ENCODE measurements around the gene C20orf96.

The C20orf96 gene

DNA sequence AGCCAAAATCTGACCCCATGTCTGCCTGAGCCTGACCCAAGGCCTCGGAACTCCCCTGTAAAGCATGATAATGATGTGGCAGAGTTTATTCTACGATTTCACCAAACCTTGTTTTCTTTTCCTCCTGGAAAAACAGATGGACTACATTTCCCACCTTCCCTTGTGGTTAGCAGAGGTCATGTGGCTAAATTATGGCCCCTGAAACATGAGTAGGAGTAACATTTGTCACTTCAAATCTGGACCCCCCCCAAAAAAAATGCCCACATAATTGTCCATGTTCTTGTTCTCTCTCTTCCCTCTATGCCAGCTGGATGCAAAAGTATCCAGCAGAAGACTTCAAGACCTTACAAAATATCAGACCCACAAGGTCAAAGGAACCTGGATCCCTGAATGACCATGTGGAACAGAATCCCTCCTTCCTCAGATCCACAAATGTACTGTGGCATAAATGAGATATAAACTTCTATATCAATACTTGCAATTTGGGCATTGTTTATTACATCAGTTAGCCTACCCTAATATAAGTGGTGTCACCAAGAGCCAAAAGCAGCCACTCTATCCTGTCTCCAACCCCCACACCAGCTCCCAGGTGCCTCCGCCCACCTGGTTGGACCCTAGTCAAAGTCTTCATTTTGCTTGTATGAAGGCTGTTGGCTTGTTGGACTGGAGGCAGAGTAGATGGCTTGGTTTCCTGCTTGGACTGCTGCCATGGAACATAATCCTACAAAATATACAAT is 1.4 kb downstream of the C20orf96 start:
- DNase-seq = no peak
- intact Hi-C loops (cut with DNase I) = no loop called here

DNA sequence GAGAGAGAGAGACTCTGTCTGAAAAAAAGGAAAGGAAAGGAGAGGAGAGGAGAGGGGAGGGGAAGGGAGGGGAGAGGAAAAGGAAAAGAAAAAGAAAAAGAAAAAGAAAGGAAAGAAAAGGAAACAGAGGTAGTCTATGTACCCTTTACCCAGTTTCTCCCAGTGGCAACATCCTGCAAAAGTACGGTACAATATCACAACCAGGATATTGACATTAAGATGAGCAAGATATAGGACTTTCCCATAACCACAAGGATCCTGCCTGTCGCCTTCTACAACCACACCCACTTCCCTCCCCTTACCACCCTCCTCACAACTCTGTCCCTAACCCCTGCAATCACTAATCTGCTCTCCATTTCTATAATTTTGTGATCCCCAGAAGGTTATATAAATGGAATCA is 4.0 kb downstream of the C20orf96 start:
- no peak for DNase-seq
- intact Hi-C loops (cut with DNase I) = no loop called here

- intact Hi-C loops (cut with DNase I) = no loop called here
- DNase-seq = no peak
Observed at GRCh38 chr20:284172-284571, 6.4 kb downstream of the C20orf96 start.

DNA sequence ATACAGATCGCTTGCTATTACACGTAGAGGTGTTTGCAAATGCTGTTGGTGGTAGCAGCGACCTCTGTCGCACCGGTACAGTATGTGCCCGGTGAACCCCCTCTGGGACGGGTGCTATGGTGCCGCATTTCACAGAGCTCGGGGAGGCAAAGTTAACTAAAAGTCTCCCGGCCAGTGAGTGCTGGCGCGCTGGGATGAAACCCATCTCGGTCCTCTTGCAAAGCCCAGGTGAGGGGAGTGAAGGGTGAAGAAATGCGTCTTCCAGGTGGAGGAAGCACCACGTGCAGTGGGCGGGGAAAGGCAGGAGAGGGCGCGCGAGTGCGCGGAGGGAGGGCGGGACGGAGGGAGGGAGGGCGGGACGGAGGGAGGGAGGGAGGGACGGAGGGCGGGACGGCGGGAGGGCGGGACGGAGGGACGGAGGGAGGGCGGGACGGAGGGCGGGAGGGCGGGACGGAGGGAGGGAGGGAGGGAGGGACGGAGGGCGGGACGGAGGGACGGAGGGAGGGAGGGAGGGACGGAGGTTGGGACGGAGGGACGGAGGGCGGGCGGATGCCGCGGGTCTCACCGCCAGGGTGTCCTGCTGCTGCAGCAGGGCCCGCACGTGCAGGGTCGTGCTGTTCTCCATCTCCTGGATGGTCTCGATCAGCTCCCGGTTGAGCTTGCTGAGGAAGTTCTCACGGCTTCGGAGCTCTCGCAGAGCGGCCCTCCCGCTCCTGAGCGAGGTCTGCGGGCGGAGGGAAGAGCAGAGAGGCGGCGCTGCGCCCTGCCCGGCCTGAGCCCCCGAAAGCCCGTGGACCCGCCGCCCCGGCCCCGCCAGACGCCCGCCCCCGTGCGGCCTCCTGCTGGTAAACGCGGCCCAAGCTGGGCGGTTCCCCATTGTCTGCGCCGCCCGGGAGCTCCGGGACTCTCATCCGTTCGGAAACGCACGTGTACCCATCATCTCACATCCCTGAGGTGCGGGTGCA is 11.7 kb downstream of the C20orf96 start:
- intact Hi-C loops (cut with DNase I) = no loop called here
- peak in 1 of 10 donors; percentile 79 for DNase-seq

- intact Hi-C loops (cut with DNase I) = no loop called here
- no peak for DNase-seq
Observed at GRCh38 chr20:278181-278580, 12.4 kb downstream of the C20orf96 start.

GRCh38 chr20:277496-277781 is 13.1 kb downstream of the C20orf96 start:
- intact Hi-C loops (cut with DNase I) = no loop called here
- DNase-seq = no peak

GRCh38 chr20:276620-277495 is 13.7 kb downstream of the C20orf96 start:
- intact Hi-C loops (cut with DNase I) = no loop called here
- peak in 1 of 10 donors; percentile 62 for DNase-seq

- intact Hi-C loops (cut with DNase I) = no loop called here
- DNase-seq = no peak
Observed at GRCh38 chr20:275791-276190, 14.8 kb downstream of the C20orf96 start.

- intact Hi-C loops (cut with DNase I) = no loop called here
- no peak for DNase-seq
Observed at GRCh38 chr20:273884-274283, 16.7 kb downstream of the C20orf96 start.

DNA sequence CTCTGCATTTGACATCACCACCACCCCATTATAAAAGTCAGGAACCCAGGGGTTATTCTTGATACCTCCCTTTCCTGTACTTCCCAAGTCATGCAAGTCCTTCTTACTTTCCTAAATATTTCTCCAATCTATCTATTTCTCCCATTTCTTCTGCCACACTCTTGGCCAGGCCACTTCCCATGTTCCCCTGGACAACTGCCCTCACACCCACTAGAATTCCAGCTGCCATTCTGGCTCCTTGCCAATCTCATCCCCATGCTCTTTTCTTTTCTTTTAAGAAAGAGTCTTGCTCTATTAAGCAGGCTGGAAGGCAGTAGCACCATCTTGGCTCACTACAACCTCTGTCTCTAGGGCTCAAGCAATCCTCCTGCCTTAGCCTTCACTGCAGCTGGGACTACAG is 17.8 kb downstream of the C20orf96 start:
- DNase-seq = peak in 1 of 10 donors; percentile 12

GRCh38 chr20:271528-271927 is 19.0 kb downstream of the C20orf96 start:
- DNase-seq = no peak
- intact Hi-C loops (cut with DNase I) = no loop called here

More for the DNA sequence above, 17.8 kb downstream of the C20orf96 start:
- intact Hi-C loops (cut with DNase I) = no loop called here

DNA sequence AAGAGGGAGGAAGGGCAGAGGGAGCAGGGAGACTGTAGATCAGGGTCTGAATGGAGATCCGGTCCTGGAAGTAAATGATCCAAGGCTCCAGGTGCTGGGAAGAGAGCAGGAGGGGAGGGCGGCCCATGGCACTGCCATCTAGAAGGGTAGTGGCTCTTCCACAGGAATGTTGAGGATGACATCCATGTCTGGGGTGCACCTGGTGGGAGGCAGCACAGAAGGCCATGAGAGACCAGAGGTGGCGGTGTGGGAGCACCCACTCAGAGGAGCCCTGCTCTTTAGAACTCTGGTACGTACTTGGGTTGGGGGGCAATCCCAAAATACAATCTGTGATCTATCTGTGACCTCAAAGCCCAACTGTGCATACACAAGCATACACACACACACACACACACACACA is 19.5 kb downstream of the C20orf96 start:
- DNase-seq = no peak
- intact Hi-C loops (cut with DNase I) = no loop called here

DNA sequence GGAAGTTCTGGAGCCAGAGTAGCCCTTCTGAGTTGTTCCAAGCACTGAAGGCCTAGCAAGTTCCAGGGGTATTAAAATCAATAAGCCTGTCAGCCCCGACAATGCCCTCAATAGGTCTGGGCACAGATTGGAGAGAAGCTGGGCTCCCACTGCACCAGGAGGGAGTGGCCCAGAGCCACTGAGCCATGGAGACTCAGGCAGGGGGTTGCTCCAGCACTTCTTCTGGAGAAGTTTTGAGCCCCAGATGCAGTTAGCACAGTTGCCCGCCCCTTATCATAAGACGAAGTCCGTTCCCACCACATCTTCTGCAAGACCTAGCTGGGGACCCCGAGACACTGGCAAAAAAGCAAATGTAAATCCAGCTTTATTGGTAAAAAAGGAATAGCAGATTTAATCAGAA is 20.0 kb downstream of the C20orf96 start:
- intact Hi-C loops (cut with DNase I) = no loop called here
- DNase-seq = no peak

DNA sequence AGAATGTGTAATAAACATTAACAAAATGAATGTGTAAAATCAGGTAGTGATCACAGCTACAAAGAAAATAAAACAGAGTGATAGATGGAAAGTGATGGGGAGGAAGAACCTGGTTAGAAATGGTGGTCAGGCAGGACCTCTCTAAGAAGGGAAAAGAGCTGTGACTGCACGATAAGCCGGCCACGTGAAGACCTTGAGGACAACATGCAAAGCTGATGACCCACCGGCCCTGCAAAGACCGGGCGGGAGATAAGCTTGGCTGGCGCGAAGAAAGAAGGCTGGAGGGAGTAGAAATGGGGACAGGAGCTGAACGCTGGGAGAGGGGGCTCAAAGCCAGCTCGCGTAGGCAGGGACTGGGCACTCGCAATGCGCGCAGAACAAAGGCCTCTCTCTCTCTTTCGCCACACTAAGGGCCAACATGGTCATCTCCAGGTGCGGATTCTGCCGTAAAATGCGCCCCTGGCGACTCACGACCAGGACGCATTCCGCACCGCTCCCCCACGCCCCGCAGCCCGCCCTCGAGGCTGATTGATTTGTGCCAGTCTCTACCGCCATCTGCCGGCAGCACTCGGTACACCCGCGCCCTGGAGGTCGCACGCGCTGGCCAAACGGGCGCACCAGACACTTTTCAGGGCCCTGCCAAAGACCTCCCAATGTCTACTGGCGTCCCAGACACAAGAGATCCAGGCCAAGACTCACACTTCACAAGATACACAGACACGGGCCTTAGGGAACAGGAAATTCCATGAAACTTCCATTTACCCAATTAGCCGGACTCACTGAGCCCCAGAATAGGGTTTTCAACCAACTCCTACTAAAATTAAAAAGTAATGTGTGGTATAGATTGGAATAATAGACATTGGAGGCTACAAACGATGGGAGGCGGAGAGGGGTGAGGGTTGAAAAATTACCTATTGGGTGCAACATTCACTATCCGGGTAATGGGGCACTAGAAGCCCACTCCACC is 23.7 kb downstream of the C20orf96 start:
- intact Hi-C loops (cut with DNase I) = loop anchor here (2.0 kb wide), 2 partner anchors 58 to 64 kb away; no protein-coding TSS in a partner anchor
- DNase-seq = peak; percentile 66 to 97 (median 86)

DNA sequence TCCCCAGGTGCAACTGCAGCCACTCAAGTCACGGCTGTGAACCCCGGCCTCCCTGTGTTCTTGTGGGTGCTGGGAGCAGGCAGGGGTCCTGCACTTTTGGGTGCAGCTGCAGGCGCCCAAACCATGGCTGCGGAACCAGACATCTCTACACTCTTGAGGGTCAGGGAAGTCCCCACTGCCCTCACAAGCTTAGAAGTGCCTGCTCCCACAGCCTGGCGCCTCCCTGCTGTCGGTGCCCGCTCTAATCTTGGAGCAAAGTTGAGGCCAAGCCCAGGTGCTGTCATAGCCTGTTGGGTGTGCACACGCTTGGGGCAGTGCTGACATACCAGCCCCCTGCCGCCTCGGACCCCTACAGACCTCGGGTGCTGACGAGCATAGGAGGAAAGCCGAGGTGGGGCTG is 26.8 kb downstream of the C20orf96 start:
- intact Hi-C loops (cut with DNase I) = no loop called here
- peak in 1 of 10 donors; percentile 53 for DNase-seq

- intact Hi-C loops (cut with DNase I) = no loop called here
- DNase-seq = peak in 1 of 10 donors; percentile 0
Observed at GRCh38 chr20:259981-260380, 30.6 kb downstream of the C20orf96 start.

DNA sequence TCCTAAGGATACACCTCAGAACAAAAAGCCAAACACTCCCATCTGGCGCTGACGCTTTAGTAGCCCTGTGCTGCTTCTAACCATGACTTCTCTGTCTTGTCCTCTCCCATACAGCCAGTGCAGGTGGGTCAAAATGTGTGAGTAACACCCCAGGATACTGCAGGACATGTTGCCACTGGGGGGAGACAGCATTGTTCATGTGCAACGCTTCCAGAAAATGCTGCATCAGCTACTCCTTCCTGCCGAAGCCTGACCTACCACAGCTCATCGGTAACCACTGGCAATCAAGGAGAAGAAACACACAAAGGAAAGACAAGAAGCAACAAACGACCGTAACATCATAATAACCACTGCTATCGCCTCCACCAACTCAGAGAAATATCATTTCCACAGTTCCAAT is 31.6 kb downstream of the C20orf96 start:
- peak in 1 of 10 donors; percentile 59 for DNase-seq
- intact Hi-C loops (cut with DNase I) = no loop called here

DNA sequence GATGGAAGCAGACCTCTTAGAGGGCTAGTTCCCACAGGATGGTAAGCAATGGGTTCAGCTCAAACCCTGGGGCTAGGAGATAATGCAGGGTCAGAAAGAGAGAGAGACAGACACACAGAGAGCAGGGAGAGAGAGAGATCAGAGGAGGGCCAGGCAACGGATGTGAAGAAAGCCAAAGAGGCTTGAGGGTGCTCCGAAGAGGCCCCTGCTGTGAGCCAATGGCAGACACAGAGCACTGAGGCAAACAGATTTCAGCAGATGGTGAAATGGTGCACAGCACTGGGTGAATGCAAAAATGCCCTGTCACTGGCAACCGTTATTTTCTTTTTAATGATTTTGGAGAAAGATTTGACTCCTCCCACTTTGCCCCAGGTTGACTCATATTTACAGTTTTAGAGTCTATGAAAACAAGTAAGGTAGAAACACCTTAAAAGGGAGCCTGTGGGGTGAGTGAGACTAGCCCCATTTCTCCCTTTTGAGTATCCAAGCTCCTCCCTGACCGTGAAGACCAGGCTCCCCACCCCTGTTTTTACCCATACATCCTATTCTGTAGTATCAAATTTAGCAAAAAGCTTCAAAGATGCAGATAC is 32.2 kb downstream of the C20orf96 start:
- intact Hi-C loops (cut with DNase I) = no loop called here
- peak in 1 of 10 donors; percentile 14 for DNase-seq

- intact Hi-C loops (cut with DNase I) = no loop called here
- no peak for DNase-seq
Observed at GRCh38 chr20:257419-257818, 33.1 kb downstream of the C20orf96 start, which contains the start of gene DEFB132. Gene DEFB132 (plus strand): TSS chr20:257724. CDS start chr20:257779, 55 bp downstream.
